Testis (tissue), 3 donors: ENCODE data around the gene SMOC2. TPM values are rescaled to one million over a fixed set of nuclear protein-coding genes. Genes with fewer than 3 reads are reported as not detected.
A peak's percentile ranks its signal among the peaks of the same experiment; 100 is the strongest.

Experiments
- DNase-seq: peaks from one replicate; pipeline ENCODE4 v3.0.0-alpha.2; 2019
- H3K27ac ChIP-seq, 2 donors: fragments of 200-600 bp; sonication (generic); one replicate each; pipeline ENCODE4 v1.5.1; 2019
- H3K27me3 ChIP-seq: fragments of 200-600 bp; sonication (generic); one replicate; pipeline ENCODE4 v1.5.1; 2019
- H3K36me3 ChIP-seq: fragments of 200-600 bp; sonication (generic); one replicate; pipeline ENCODE4 v1.5.1; 2017; ENCODE audit warnings: low read depth; ENCODE audit errors: missing control alignments
- H3K4me1 ChIP-seq: fragments of 200-600 bp; sonication (generic); one replicate; pipeline ENCODE4 v1.5.1; 2019
- H3K4me3 ChIP-seq, 2 donors: fragments of 200-600 bp; sonication (generic); one replicate each; pipeline ENCODE4 v1.5.1; 2017 to 2019
- H3K9me3 ChIP-seq: fragments of 200-600 bp; sonication (generic); one replicate; pipeline ENCODE4 v1.5.1; 2017
- POLR2A ChIP-seq: fragments of 450-650 bp; IDR thresholded peaks from one replicate; pipeline ENCODE4 v1.6.1; 2017; ENCODE audit warnings: antibody characterized with exemption, mild to moderate bottlenecking, moderate library complexity
- WGBS, 2 donors: methylation state at CpG; one replicate each; pipeline ENCODE4 v1.1.5; 2018; 5-methylcytosine and 5-hydroxymethylcytosine counted together
- intact Hi-C: fragments of 100-400 bp; cut with DNase I; formaldehyde crosslinking; loops from one replicate; pipeline ENCODE4 v1.15.1; 2023; ENCODE audit warnings: low total_unique reads
- polyA plus RNA-seq: library from polyadenylated mRNA; stranded (reverse); fragments of 350-450 nt; fragmentation: Illumina TruSeq; extraction: RNeasy Lipid Tissue Mini Kit (QIAGEN cat#74804); gene quantifications from one replicate; pipeline ENCODE4 v1.2.3, GENCODE V29; 2014; ENCODE audit warnings: low read depth, low replicate concordance; ENCODE audit not compliant: insufficient read depth
- total RNA-seq, 2 donors: library from RNA; depleted of rRNA; stranded (reverse); fragments of >200 nt; gene quantifications; one replicate each; pipeline ENCODE4 v1.2.3, GENCODE V29; 2016
- TF ChIP-seq, protein P1 (sequence below), 3 experiments: fragments of 450-650 bp in 2 of 3; fragments of 200-600 bp in 1 of 3; sonication (generic) in 1 of 3; IDR thresholded peaks; one replicate each; pipeline ENCODE4 v1.5.1; 2016 to 2019; ENCODE audit warnings: antibody characterized with exemption in 3 of 3, mild to moderate bottlenecking in 2 of 3, moderate library complexity in 1 of 3

SMOC2 gene
- total and polyA plus RNA-seq, 3 donors from 2014 or later = 78.4 to 140 (median 110) TPM

DNA sequence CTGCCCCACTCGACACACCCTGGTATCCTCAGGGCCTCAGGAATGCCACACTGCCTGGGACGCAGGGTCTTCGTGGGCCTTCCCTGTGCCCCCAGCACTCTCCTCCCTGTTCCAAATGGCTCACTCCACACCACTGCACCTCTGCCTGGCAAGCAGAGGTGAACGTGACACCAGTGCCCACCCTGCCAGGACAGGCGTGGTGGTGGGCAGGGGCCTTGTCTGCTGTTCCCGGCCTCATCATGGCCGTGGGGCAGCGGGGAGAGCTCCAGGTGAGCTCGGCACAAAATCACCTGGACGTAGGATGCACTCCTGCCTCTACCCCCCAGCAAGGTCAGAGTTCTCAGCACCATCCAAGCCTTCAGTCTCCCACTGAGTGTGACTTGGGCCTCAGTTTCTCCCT, 202.4 kb downstream of the SMOC2 start:
- Histone ChIP-seq H3K4me1 (peaks cover 42% of the 10 kb centered on the region), H3K27ac (no peak overlapping the region), H3K9me3 (no peaks in the 10 kb centered on the region), H3K36me3 (no peaks in the 10 kb centered on the region), H3K4me3 (no peak overlapping the region), H3K27me3 (no peaks in the 10 kb centered on the region)
- TF ChIP-seq, protein P1, sequence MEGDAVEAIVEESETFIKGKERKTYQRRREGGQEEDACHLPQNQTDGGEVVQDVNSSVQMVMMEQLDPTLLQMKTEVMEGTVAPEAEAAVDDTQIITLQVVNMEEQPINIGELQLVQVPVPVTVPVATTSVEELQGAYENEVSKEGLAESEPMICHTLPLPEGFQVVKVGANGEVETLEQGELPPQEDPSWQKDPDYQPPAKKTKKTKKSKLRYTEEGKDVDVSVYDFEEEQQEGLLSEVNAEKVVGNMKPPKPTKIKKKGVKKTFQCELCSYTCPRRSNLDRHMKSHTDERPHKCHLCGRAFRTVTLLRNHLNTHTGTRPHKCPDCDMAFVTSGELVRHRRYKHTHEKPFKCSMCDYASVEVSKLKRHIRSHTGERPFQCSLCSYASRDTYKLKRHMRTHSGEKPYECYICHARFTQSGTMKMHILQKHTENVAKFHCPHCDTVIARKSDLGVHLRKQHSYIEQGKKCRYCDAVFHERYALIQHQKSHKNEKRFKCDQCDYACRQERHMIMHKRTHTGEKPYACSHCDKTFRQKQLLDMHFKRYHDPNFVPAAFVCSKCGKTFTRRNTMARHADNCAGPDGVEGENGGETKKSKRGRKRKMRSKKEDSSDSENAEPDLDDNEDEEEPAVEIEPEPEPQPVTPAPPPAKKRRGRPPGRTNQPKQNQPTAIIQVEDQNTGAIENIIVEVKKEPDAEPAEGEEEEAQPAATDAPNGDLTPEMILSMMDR (IDR thresholded peaks at IDR 0.05) = no peak
- TF ChIP-seq POLR2A = no peak
- no peak for DNase-seq
- intact Hi-C loops = no loop called here
- 85 to 95% methylated on average over 3 to 10 of the region's 10 CpGs for WGBS, 2 donors

- 85 to 86% methylated on average over 9 of the region's 9 CpGs for WGBS, 2 donors
- no peak for DNase-seq
- no peak for TF ChIP-seq POLR2A
- TF ChIP-seq, protein P1 (IDR thresholded peaks at IDR 0.05) = no peak
Observed at GRCh38 chr6:168645326-168645725, 204.3 kb downstream of the SMOC2 start.

GRCh38 chr6:168647271-168647670, 206.3 kb downstream of the SMOC2 start:
- WGBS, 2 donors = 68 to 79% methylated on average over 13 to 14 of the region's 14 CpGs
- no peak for TF ChIP-seq POLR2A
- TF ChIP-seq, protein P1 (IDR thresholded peaks at IDR 0.05) = no peak
- Histone ChIP-seq H3K27me3 (no peaks in the 10 kb centered on the region), H3K36me3 (no peaks in the 10 kb centered on the region), H3K27ac (no peak overlapping the region), H3K9me3 (no peaks in the 10 kb centered on the region), H3K4me3 (no peak overlapping the region), H3K4me1 (peaks cover 28% of the 10 kb centered on the region)
- intact Hi-C loops = no loop called here
- DNase-seq = no peak

More at GRCh38 chr6:168645326-168645725, 204.3 kb downstream of the SMOC2 start:
- H3K36me3 ChIP-seq = no peaks in the 10 kb centered on the region
- H3K4me1 ChIP-seq = peaks cover 41% of the 10 kb centered on the region
- H3K27ac ChIP-seq = peak overlapping the region in 1 of 2 donors; percentile 56
- intact Hi-C loops = no loop called here
- H3K27me3 ChIP-seq = no peaks in the 10 kb centered on the region
- H3K9me3 ChIP-seq = no peaks in the 10 kb centered on the region
- no peak overlapping the region for H3K4me3 ChIP-seq

DNA sequence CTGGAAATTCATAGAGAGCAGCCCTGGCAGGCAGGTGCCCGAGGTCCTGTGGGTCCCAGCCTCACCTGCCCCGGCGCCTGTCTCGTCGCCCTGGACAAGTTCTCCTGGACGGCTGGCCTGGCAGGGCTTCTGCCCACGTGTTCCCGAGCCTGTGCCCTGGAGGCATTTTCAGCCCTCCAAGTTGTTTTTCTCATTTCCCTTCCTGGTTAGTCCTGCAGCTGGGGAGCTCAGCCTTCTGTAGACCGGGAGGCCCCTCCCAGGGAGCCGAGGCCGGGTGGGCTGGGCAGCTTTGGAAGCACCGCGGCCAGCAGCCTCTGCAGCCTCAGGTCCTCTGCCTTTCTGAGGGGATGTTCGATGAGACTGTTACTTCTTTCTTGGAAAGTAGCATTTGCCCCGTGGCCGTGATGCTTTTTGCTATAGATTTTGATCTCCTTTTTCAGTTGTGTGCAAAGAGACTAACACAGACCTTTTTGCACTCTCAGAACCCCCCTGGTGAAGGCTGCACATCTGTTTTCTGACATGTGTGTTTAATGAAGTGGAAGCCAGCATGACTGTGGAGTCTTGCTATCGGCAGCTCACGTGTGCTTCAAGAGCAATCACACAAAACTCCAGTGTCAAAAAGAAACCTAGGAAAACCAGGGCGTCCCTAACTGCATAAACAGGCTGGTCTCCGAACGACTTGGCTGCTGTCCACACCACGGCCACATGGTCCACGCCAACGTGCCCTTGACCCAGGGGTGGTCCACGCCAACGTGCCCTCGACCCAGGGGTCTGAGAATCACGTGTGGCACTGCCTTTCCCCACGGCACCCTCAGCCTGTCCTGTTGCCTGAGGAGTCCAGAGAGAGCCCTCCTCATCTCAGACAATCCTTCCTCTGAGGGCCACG, 207.5 kb downstream of the SMOC2 start:
- 43 to 55% methylated on average over 19 to 30 of the region's 30 CpGs for WGBS, 2 donors
- peak overlapping the region; percentile 37 to 60 for H3K27ac ChIP-seq
- H3K9me3 ChIP-seq = no peaks in the 10 kb centered on the region
- no peak for TF ChIP-seq POLR2A
- TF ChIP-seq, protein P1 (IDR thresholded peaks at IDR 0.05) = no peak
- peak; percentile 27 for DNase-seq
- no peaks in the 10 kb centered on the region for H3K36me3 ChIP-seq
- no peak overlapping the region for H3K4me3 ChIP-seq
- H3K4me1 ChIP-seq = peaks cover 28% of the 10 kb centered on the region
- no peaks in the 10 kb centered on the region for H3K27me3 ChIP-seq
- intact Hi-C loops = no loop called here
